PFSK-1 (cell line): ENCODE measurements around the gene RNF126.

Experiments
- FOXP2 ChIP-seq: optimal IDR thresholded peaks from 2 replicates; pipeline ENCODE3; 2011; ENCODE audit warnings: borderline replicate concordance, control low read depth, inconsistent platforms; ENCODE audit not compliant: insufficient read depth; ENCODE audit errors: extremely low read length, extremely low read depth
- POLR2AphosphoS5 ChIP-seq: IDR thresholded peaks from 2 replicates; pipeline ENCODE4 v1.6.1; 2012; ENCODE audit warnings: low read depth, mild to moderate bottlenecking, control low read depth, low read length, moderate library complexity
- REST ChIP-seq, 2 experiments: IDR thresholded peaks; 2 replicates each; pipeline versions ENCODE4 v1.6.1 to v1.8.0; 2011 to 2012; ENCODE audit warnings: low read depth in 2 of 2, low read length in 2 of 2, control low read depth in 1 of 2, inconsistent platforms in 1 of 2, mild to moderate bottlenecking in 1 of 2, moderate library complexity in 1 of 2; ENCODE audit not compliant: insufficient read depth in 1 of 2
- TAF1 ChIP-seq: IDR thresholded peaks from 2 replicates; pipeline ENCODE4 v1.6.1; 2012; ENCODE audit warnings: low read length, control low read depth, borderline replicate concordance; ENCODE audit not compliant: insufficient read depth

- TF ChIP-seq FOXP2 (no peak), REST (IDR thresholded peaks at IDR 0.05; ENCODE audit: insufficient read depth in 1 of 2, low read depth in 2 of 2, low read length in 2 of 2) (no peak), TAF1 (no peak), POLR2AphosphoS5 (no peak)
These were observed 20.0 kb downstream of the RNF126 start for GRCh38 chr19:642767-643727.
